GM23248 (cell line): ENCODE data around the gene TMEM131L. TPM values are rescaled to one million over a fixed set of nuclear protein-coding genes. Genes with fewer than 3 reads are reported as not detected.

Source experiments
- DNase-seq: peaks from one replicate; pipeline ENCODE4 v3.0.0-alpha.2; 2015
- H2AFZ ChIP-seq: fragments of 200-600 bp; sonication (generic); 2 replicates; pipeline ENCODE4 v1.6.1; 2016; ENCODE audit warnings: antibody characterized with exemption
- H3F3A ChIP-seq: fragments of 200-600 bp; sonication (generic); 2 replicates; pipeline ENCODE4 v1.6.1; 2016; ENCODE audit warnings: mild to moderate bottlenecking, antibody characterized with exemption, mixed run types; ENCODE audit not compliant: insufficient read depth
- H3K27ac ChIP-seq: fragments of 200-600 bp; sonication (generic); 2 replicates; pipeline ENCODE4 v1.5.1; 2016; ENCODE audit warnings: mild to moderate bottlenecking
- H3K27me3 ChIP-seq: fragments of 200-600 bp; sonication (generic); replicated peaks from 2 replicates; pipeline ENCODE4 v1.6.1; 2016; ENCODE audit warnings: mild to moderate bottlenecking; ENCODE audit not compliant: insufficient read depth
- H3K36me3 ChIP-seq: fragments of 200-600 bp; sonication (generic); 2 replicates; pipeline ENCODE4 v1.6.1; 2016; ENCODE audit warnings: low read depth, mild to moderate bottlenecking
- H3K4me1 ChIP-seq: fragments of 200-600 bp; sonication (generic); 2 replicates; pipeline ENCODE4 v1.6.1; 2016; ENCODE audit warnings: mild to moderate bottlenecking; ENCODE audit not compliant: insufficient read depth
- H3K4me2 ChIP-seq: fragments of 200-600 bp; sonication (generic); one replicate; pipeline ENCODE4 v1.6.1; 2016; ENCODE audit warnings: mild to moderate bottlenecking; ENCODE audit not compliant: unreplicated experiment
- H3K4me3 ChIP-seq: fragments of 200-600 bp; sonication (generic); 2 replicates; pipeline ENCODE4 v1.5.1; 2016; ENCODE audit warnings: mild to moderate bottlenecking
- H3K79me2 ChIP-seq: fragments of 200-600 bp; sonication (generic); 2 replicates; pipeline ENCODE4 v1.6.1; 2016; ENCODE audit warnings: mild to moderate bottlenecking; ENCODE audit not compliant: insufficient read depth
- H3K9ac ChIP-seq: fragments of 200-600 bp; sonication (generic); 2 replicates; pipeline ENCODE4 v1.6.1; 2016; ENCODE audit warnings: mild to moderate bottlenecking
- H3K9me2 ChIP-seq: fragments of 200-600 bp; sonication (generic); 2 replicates; pipeline ENCODE4 v1.6.1; 2016; ENCODE audit warnings: mixed run types, mild to moderate bottlenecking, moderate library complexity; ENCODE audit not compliant: insufficient read depth
- H3K9me3 ChIP-seq: fragments of 200-600 bp; sonication (generic); one replicate; pipeline ENCODE4 v1.6.1; 2017; ENCODE audit warnings: low read depth
- H4K20me1 ChIP-seq: fragments of 200-600 bp; sonication (generic); 2 replicates; pipeline ENCODE4 v1.6.0; 2016; ENCODE audit not compliant: insufficient read depth
- EZH2 ChIP-seq: fragments of 200-600 bp; sonication (generic); IDR thresholded peaks from 2 replicates; pipeline ENCODE4 v1.6.1; 2018; ENCODE audit warnings: antibody characterized with exemption, mild to moderate bottlenecking; ENCODE audit not compliant: insufficient read depth, poor library complexity, severe bottlenecking
- EZH2phosphoT487 ChIP-seq: fragments of 200-600 bp; sonication (generic); IDR thresholded peaks from 2 replicates; pipeline ENCODE4 v1.6.1; 2018; ENCODE audit warnings: antibody characterized with exemption, moderate library complexity, mild to moderate bottlenecking, low read depth; ENCODE audit not compliant: insufficient read depth
- WGBS, 2 experiments: methylation state at CpG; one replicate each; pipeline ENCODE4 v1.1.6; 2015 to 2017; ENCODE audit warnings: low lambda C conversion rate in 2 of 2, low coverage in 1 of 2; ENCODE audit errors: missing lambda C conversion rate in 2 of 2; 5-methylcytosine and 5-hydroxymethylcytosine counted together
- in situ Hi-C: fragments of 300-500 bp; cut with MboI; formaldehyde crosslinking; loops from 2 replicates; pipeline ENCODE4 v1.15.0; 2020
- polyA plus RNA-seq: library from polyadenylated mRNA; unstranded; fragments of >200 nt; fragmentation: Nextera tagmentation; extraction: Ambion mirVana; gene quantifications from 2 replicates; pipeline ENCODE4 v1.2.1, GENCODE V29; 2016
- total RNA-seq: library from RNA; depleted of rRNA; stranded (reverse); fragments of >200 nt; shearing (Covaris generic); gene quantifications from 2 replicates; pipeline ENCODE4 v1.2.3, GENCODE V29; 2014

The TMEM131L gene
- total and polyA plus RNA-seq, 2 experiments from 2014 or later: 8.7 to 11.1 TPM

- H3K4me1 ChIP-seq: no peaks in the 10 kb centered on the region
- no peaks in the 10 kb centered on the region for H3F3A ChIP-seq
- no peak overlapping the region for H2AFZ ChIP-seq
- H3K9me3 ChIP-seq: no peaks in the 10 kb centered on the region
- H3K36me3 ChIP-seq: no peaks in the 10 kb centered on the region
- H3K27me3 ChIP-seq: no peaks in the 10 kb centered on the region
- H3K4me2 ChIP-seq: no peak overlapping the region
- H3K9ac ChIP-seq: no peak overlapping the region
- no peaks in the 10 kb centered on the region for H3K9me2 ChIP-seq
- H3K4me3 ChIP-seq: no peak overlapping the region
- no peaks in the 10 kb centered on the region for H4K20me1 ChIP-seq
- TF ChIP-seq EZH2phosphoT487 (no peak), EZH2 (no peak)
- no peak for DNase-seq
- H3K79me2 ChIP-seq: no peaks in the 10 kb centered on the region
- in situ Hi-C loops: no loop called here
- whole genome bisulfite sequencing, 2 experiments: 92 to 94% methylated on average over 8 of the region's 8 CpGs
- H3K27ac ChIP-seq: no peak overlapping the region
These were observed 54.7 kb downstream of the TMEM131L start for GRCh38 chr4:153520801-153521329.

- WGBS, 2 experiments: 97 to 98% methylated on average over 10 of the region's 10 CpGs
- H3K4me3 ChIP-seq: no peak overlapping the region
- no peaks in the 10 kb centered on the region for H3K27me3 ChIP-seq
- no peaks in the 10 kb centered on the region for H3K9me2 ChIP-seq
- no peaks in the 10 kb centered on the region for H3F3A ChIP-seq
- H2AFZ ChIP-seq: no peak overlapping the region
- no peak for DNase-seq
- H3K4me2 ChIP-seq: no peak overlapping the region
- no peak overlapping the region for H3K27ac ChIP-seq
- no peaks in the 10 kb centered on the region for H3K4me1 ChIP-seq
- H3K79me2 ChIP-seq: no peaks in the 10 kb centered on the region
- no peaks in the 10 kb centered on the region for H3K36me3 ChIP-seq
- no peaks in the 10 kb centered on the region for H3K9me3 ChIP-seq
- no peaks in the 10 kb centered on the region for H4K20me1 ChIP-seq
- in situ Hi-C loops: no loop called here
- H3K9ac ChIP-seq: no peak overlapping the region
- TF ChIP-seq EZH2phosphoT487 (no peak), EZH2 (no peak)
These were observed 55.3 kb downstream of the TMEM131L start for GRCh38 chr4:153521478-153521877.

GRCh38 chr4:153521999-153522801 is 56.0 kb downstream of the TMEM131L start:
- in situ Hi-C loops: no loop called here
- WGBS, 2 experiments: 87 to 89% methylated on average over 17 of the region's 17 CpGs
- H3F3A ChIP-seq: no peaks in the 10 kb centered on the region
- H3K27ac ChIP-seq: no peak overlapping the region
- H3K4me3 ChIP-seq: no peak overlapping the region
- H3K9me2 ChIP-seq: no peaks in the 10 kb centered on the region
- no peaks in the 10 kb centered on the region for H3K27me3 ChIP-seq
- H3K4me1 ChIP-seq: no peaks in the 10 kb centered on the region
- no peaks in the 10 kb centered on the region for H4K20me1 ChIP-seq
- DNase-seq: no peak
- no peaks in the 10 kb centered on the region for H3K36me3 ChIP-seq
- TF ChIP-seq EZH2: no peak
- no peak for TF ChIP-seq EZH2phosphoT487
- H3K9ac ChIP-seq: no peak overlapping the region
- no peaks in the 10 kb centered on the region for H3K9me3 ChIP-seq
- no peaks in the 10 kb centered on the region for H3K79me2 ChIP-seq
- H3K4me2 ChIP-seq: no peak overlapping the region
- H2AFZ ChIP-seq: no peak overlapping the region

GRCh38 chr4:153522802-153523094 is 56.6 kb downstream of the TMEM131L start:
- no peaks in the 10 kb centered on the region for H3K9me2 ChIP-seq
- no peaks in the 10 kb centered on the region for H4K20me1 ChIP-seq
- no peak overlapping the region for H2AFZ ChIP-seq
- H3K27me3 ChIP-seq: no peaks in the 10 kb centered on the region
- 93 to 94% methylated on average over 1 of the region's 1 CpG for WGBS, 2 experiments
- H3F3A ChIP-seq: no peaks in the 10 kb centered on the region
- no peak overlapping the region for H3K4me2 ChIP-seq
- H3K4me3 ChIP-seq: no peak overlapping the region
- no peaks in the 10 kb centered on the region for H3K79me2 ChIP-seq
- no peak for DNase-seq
- no peak overlapping the region for H3K9ac ChIP-seq
- H3K27ac ChIP-seq: no peak overlapping the region
- no peak for TF ChIP-seq EZH2
- TF ChIP-seq EZH2phosphoT487: no peak
- in situ Hi-C loops: no loop called here
- H3K4me1 ChIP-seq: no peaks in the 10 kb centered on the region
- no peaks in the 10 kb centered on the region for H3K9me3 ChIP-seq
- no peaks in the 10 kb centered on the region for H3K36me3 ChIP-seq
